Activated CD4-positive, alpha-beta T cell treated with anti-CD3 and anti-CD28 coated beads for 4 hours (primary cell): ENCODE results near the gene EHMT1.

Experiments used
- DNase-seq, 2 donors: peaks; one replicate each; pipeline ENCODE4 v3.0.0-alpha.2; 2020

Gene EHMT1

GRCh38 chr9:137813651-137814415, 195.0 kb downstream of the EHMT1 start:
- no peak for DNase-seq

GRCh38 chr9:137814436-137814835, 195.6 kb downstream of the EHMT1 start:
- no peak for DNase-seq

- DNase-seq = no peak
Observed at GRCh38 chr9:137814841-137815240, 196.0 kb downstream of the EHMT1 start.

GRCh38 chr9:137815256-137816255, 196.8 kb downstream of the EHMT1 start:
- DNase-seq = no peak

- no peak for DNase-seq
Observed at GRCh38 chr9:137816531-137817235, 197.9 kb downstream of the EHMT1 start.

- DNase-seq = no peak
Observed at GRCh38 chr9:137817236-137818200, 198.7 kb downstream of the EHMT1 start.

- DNase-seq = no peak
Observed at GRCh38 chr9:137818286-137818685, 199.5 kb downstream of the EHMT1 start.

GRCh38 chr9:137820161-137820855, 201.5 kb downstream of the EHMT1 start:
- no peak for DNase-seq

GRCh38 chr9:137823986-137824771, 205.4 kb downstream of the EHMT1 start:
- DNase-seq = no peak

GRCh38 chr9:137825324-137825989, 206.7 kb downstream of the EHMT1 start:
- DNase-seq = no peak

GRCh38 chr9:137827908-137828526, 209.2 kb downstream of the EHMT1 start:
- DNase-seq = no peak

GRCh38 chr9:137828527-137829259, 209.9 kb downstream of the EHMT1 start:
- DNase-seq = no peak

- DNase-seq = no peak
Observed at GRCh38 chr9:137829260-137829996, 210.6 kb downstream of the EHMT1 start.

GRCh38 chr9:137832191-137832700, 213.4 kb downstream of the EHMT1 start:
- DNase-seq = no peak

GRCh38 chr9:137832830-137833590, 214.2 kb downstream of the EHMT1 start:
- DNase-seq = no peak

- no peak for DNase-seq
Observed at GRCh38 chr9:137833721-137834613, 215.2 kb downstream of the EHMT1 start.
